ENCODE results near the gene RFLNA. TPM values are rescaled to one million over a fixed set of nuclear protein-coding genes. Genes with fewer than 3 reads are reported as not detected.

RFLNA gene
- total RNA-seq, 2 donors from 2014 or later = 2.0 to 6.5 TPM

DNA sequence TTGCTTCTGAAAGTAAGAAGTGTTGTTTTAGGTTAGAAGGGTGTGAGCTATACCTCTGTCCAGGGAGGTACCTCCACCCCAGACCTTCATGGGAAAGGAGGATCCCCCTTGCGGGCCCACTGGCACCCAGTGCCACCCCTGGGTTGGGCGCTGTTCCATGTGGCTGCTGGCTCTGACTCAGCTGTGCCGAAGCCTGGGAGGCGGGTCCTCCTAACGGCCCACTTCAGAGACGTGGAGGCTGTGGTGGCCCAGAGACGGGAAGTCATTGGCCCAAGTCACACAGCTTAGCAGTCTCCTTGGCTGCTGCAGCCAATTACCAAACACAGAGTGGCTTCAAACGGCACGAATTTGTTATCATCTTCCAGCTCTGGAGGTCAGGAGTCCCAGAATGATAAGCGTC is 10.2 kb downstream of the RFLNA start:
- no peak for ATAC-seq (ENCODE audit: insufficient number of reproducible peaks, low FRiP score, low read depth)
- no peak overlapping the region for H3K27ac ChIP-seq
- no peaks in the 10 kb centered on the region for H3K36me3 ChIP-seq
- no peak for DNase-seq (ENCODE audit: low spot score)
- no peaks in the 10 kb centered on the region for H3K9me3 ChIP-seq
- no peaks in the 10 kb centered on the region for H3K27me3 ChIP-seq (replicated peaks; ENCODE audit: insufficient read depth)
- no peak overlapping the region for H3K4me3 ChIP-seq
- no peaks in the 10 kb centered on the region for H3K4me1 ChIP-seq (ENCODE audit: control insufficient read depth in 1 of 2, low read depth in 2 of 2)
- TF ChIP-seq, protein P1, sequence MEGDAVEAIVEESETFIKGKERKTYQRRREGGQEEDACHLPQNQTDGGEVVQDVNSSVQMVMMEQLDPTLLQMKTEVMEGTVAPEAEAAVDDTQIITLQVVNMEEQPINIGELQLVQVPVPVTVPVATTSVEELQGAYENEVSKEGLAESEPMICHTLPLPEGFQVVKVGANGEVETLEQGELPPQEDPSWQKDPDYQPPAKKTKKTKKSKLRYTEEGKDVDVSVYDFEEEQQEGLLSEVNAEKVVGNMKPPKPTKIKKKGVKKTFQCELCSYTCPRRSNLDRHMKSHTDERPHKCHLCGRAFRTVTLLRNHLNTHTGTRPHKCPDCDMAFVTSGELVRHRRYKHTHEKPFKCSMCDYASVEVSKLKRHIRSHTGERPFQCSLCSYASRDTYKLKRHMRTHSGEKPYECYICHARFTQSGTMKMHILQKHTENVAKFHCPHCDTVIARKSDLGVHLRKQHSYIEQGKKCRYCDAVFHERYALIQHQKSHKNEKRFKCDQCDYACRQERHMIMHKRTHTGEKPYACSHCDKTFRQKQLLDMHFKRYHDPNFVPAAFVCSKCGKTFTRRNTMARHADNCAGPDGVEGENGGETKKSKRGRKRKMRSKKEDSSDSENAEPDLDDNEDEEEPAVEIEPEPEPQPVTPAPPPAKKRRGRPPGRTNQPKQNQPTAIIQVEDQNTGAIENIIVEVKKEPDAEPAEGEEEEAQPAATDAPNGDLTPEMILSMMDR (IDR thresholded peaks at IDR 0.05) = no peak

DNA sequence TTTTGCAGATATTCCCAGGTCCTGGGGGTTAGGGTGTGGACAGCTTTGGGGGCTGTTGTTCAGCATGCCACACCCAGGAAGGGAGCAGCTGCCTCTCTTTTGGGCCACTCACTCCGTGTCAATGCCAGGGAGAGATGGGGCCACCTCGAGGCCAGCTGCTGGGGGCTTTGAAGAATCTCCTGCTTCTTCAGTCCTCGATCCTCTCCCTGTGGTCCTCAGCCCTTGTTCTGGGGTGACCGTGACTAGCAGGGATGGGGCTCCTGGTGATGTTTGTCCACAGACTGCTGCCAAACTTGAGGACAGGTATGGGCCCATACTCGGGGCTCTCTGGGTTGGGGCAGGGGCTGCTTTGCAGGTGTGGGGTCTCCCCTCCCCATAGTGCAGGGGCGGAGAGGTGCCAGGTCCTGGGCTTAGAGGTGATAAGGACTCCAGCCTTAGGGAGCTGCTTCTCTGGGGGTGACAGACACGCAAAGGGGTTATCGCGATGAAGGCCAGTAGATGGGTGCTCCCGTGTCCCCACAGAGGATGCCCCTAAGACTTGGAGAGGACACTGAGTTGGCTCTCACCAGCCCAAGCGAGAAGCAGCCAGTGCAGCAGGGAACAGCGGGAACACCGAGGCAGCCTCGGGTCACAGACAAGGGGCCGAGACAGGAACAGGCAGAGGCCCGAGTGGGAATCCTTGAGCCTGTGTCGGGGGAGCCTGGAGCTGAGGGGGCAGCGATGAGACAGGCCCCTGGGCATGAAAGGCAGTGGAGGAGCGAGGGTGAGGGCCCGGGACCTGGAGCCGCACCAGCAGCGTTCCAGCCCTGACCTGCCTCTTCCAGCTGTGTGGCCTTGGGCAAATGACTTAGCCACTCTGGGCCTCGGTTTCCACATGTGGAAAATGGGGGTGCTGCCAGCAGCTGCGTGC is 11.1 kb downstream of the RFLNA start:
- Histone ChIP-seq H3K36me3 (no peaks in the 10 kb centered on the region), H3K9me3 (no peaks in the 10 kb centered on the region), H3K27ac (no peak overlapping the region), H3K27me3 (replicated peaks; ENCODE audit: insufficient read depth) (no peaks in the 10 kb centered on the region), H3K4me3 (no peak overlapping the region), H3K4me1 (ENCODE audit: control insufficient read depth in 1 of 2, low read depth in 2 of 2) (no peaks in the 10 kb centered on the region)
- TF ChIP-seq, protein P1 (IDR thresholded peaks at IDR 0.05) = no peak
- DNase-seq (ENCODE audit: low spot score) (no peak), ATAC-seq (ENCODE audit: insufficient number of reproducible peaks, low FRiP score, low read depth) (no peak)

- H3K9me3 ChIP-seq = no peaks in the 10 kb centered on the region
- no peak for DNase-seq (ENCODE audit: low spot score)
- H3K27ac ChIP-seq = no peak overlapping the region
- H3K4me1 ChIP-seq (ENCODE audit: control insufficient read depth in 1 of 2, low read depth in 2 of 2) = no peaks in the 10 kb centered on the region
- ATAC-seq (ENCODE audit: insufficient number of reproducible peaks, low FRiP score, low read depth) = no peak
- H3K36me3 ChIP-seq = no peaks in the 10 kb centered on the region
- TF ChIP-seq, protein P1 (IDR thresholded peaks at IDR 0.05) = no peak
- H3K4me3 ChIP-seq = no peak overlapping the region
- no peaks in the 10 kb centered on the region for H3K27me3 ChIP-seq (replicated peaks; ENCODE audit: insufficient read depth)
Observed at GRCh38 chr12:124306686-124307555, 12.0 kb downstream of the RFLNA start.

GRCh38 chr12:124307556-124307825 is 12.6 kb downstream of the RFLNA start:
- Histone ChIP-seq H3K27ac (no peak overlapping the region), H3K36me3 (no peaks in the 10 kb centered on the region), H3K4me1 (ENCODE audit: control insufficient read depth in 1 of 2, low read depth in 2 of 2) (no peaks in the 10 kb centered on the region), H3K9me3 (no peaks in the 10 kb centered on the region), H3K4me3 (no peak overlapping the region), H3K27me3 (replicated peaks; ENCODE audit: insufficient read depth) (no peaks in the 10 kb centered on the region)
- TF ChIP-seq, protein P1 (IDR thresholded peaks at IDR 0.05) = no peak
- no peak for ATAC-seq (ENCODE audit: insufficient number of reproducible peaks, low FRiP score, low read depth)
- no peak for DNase-seq (ENCODE audit: low spot score)

- Histone ChIP-seq H3K4me3 (no peak overlapping the region), H3K4me1 (ENCODE audit: control insufficient read depth in 1 of 2, low read depth in 2 of 2) (no peaks in the 10 kb centered on the region), H3K27ac (no peak overlapping the region), H3K9me3 (no peaks in the 10 kb centered on the region), H3K36me3 (no peaks in the 10 kb centered on the region), H3K27me3 (replicated peaks; ENCODE audit: insufficient read depth) (no peaks in the 10 kb centered on the region)
- no peak for DNase-seq (ENCODE audit: low spot score)
- ATAC-seq (ENCODE audit: insufficient number of reproducible peaks, low FRiP score, low read depth) = no peak
- TF ChIP-seq, protein P1 (IDR thresholded peaks at IDR 0.05) = no peak
Observed at GRCh38 chr12:124308741-124309140, 13.8 kb downstream of the RFLNA start.

Measured in thoracic aorta (tissue), 2 donors.